Gastrocnemius medialis (tissue), 4 donors: Measurements from ENCODE around the gene VOPP1.

Experiments used
- POLR2A ChIP-seq, 2 donors: fragments of 450-650 bp; IDR thresholded peaks; one replicate each; pipeline ENCODE4 v1.6.1; 2017; ENCODE audit warnings: antibody characterized with exemption in 2 of 2, mild to moderate bottlenecking in 2 of 2, moderate library complexity in 2 of 2
- TF ChIP-seq, protein P1 (sequence below), 5 experiments: fragments of 450-650 bp in 3 of 5; fragments of 200-600 bp in 2 of 5; sonication (generic) in 2 of 5; IDR thresholded peaks in 4 of 5; conservative IDR thresholded peaks in 1 of 5; 1 replicate in 4 of 5; 2 replicates in 1 of 5; pipeline ENCODE4 v1.5.1; 2016 to 2019; ENCODE audit warnings: antibody characterized with exemption in 5 of 5, mild to moderate bottlenecking in 3 of 5, moderate library complexity in 3 of 5

GRCh38 chr7:55521512-55521911 is 50.8 kb downstream of the VOPP1 start:
- no peak for TF ChIP-seq POLR2A (IDR thresholded peaks at IDR 0.05)
- TF ChIP-seq, protein P1, sequence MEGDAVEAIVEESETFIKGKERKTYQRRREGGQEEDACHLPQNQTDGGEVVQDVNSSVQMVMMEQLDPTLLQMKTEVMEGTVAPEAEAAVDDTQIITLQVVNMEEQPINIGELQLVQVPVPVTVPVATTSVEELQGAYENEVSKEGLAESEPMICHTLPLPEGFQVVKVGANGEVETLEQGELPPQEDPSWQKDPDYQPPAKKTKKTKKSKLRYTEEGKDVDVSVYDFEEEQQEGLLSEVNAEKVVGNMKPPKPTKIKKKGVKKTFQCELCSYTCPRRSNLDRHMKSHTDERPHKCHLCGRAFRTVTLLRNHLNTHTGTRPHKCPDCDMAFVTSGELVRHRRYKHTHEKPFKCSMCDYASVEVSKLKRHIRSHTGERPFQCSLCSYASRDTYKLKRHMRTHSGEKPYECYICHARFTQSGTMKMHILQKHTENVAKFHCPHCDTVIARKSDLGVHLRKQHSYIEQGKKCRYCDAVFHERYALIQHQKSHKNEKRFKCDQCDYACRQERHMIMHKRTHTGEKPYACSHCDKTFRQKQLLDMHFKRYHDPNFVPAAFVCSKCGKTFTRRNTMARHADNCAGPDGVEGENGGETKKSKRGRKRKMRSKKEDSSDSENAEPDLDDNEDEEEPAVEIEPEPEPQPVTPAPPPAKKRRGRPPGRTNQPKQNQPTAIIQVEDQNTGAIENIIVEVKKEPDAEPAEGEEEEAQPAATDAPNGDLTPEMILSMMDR (IDR thresholded peaks at IDR 0.05 in 4 of 5, conservative IDR thresholded peaks at IDR 0.05 in 1 of 5), result no peak
